ENCODE results near the gene PTPRQ.

The PTPRQ gene

GRCh38 chr12:80717856-80718255 is 273.8 kb downstream of the PTPRQ start:
- no peak for DNase-seq (ENCODE audit: low spot score)
- FAIRE-seq, result no peak

- FAIRE-seq (no peak), DNase-seq (ENCODE audit: low spot score) (no peak)
Observed at GRCh38 chr12:80720516-80720915, 276.5 kb downstream of the PTPRQ start.

GRCh38 chr12:80721326-80721725 is 277.3 kb downstream of the PTPRQ start:
- no peak for DNase-seq (ENCODE audit: low spot score)
- no peak for FAIRE-seq

Data from urothelium cell line (cell line).